HG02938 (cell line): Measurements from ENCODE around the gene SLC35F1.
"Not testable (repeated sequence)": the region's sequence is repeated elsewhere in the genome, so short reads cannot be mapped to it uniquely, and the experiment has no call there.

Experiments used
- ATAC-seq: cut with Tn5 transposase; IDR thresholded peaks from one replicate; pipeline ENCODE4 v1.9.1; 2021; ENCODE audit warnings: mild to moderate bottlenecking, moderate library complexity; ENCODE audit not compliant: unreplicated experiment

SLC35F1 gene

DNA sequence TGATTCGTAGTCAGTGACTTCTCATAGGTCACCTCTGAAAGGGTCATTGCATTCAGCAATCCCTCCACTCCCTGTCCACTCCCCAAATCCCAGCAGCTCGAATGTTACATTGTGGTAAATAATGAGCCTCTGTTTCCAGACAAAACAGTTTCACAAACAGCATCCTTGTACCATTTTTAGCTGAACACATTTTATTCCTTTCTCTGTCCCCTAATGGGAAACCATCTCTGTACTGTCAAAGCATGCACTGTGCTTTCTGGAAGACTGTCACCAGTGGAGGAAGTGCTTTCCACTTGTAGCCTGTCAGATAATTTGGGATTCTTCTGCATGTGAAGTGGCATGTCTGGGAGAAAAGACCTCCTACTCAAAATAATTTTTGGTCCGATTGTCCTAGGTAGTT, 82.0 kb downstream of the SLC35F1 start:
- no peak for ATAC-seq

DNA sequence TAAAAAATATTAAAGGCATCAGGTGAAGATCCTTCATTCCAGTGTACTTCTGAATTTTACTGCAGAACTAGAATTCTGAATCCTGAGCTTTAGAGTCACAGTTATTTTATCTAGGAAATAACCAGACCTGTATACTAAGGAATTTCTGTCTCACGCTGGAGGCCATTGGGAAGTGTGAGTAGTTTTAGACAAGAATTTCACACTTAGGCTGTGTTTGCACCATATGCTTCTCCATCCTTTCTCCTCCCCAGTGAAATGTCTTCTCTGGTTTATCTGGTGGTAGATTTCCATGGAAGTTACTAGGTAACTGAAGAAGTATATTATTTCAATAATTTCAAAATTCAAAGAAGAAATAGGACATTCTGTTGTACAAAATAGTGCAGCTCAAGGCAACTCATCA, 83.1 kb downstream of the SLC35F1 start:
- no peak for ATAC-seq

GRCh38 chr6:117992856-117993255, 85.8 kb downstream of the SLC35F1 start:
- ATAC-seq: no peak

DNA sequence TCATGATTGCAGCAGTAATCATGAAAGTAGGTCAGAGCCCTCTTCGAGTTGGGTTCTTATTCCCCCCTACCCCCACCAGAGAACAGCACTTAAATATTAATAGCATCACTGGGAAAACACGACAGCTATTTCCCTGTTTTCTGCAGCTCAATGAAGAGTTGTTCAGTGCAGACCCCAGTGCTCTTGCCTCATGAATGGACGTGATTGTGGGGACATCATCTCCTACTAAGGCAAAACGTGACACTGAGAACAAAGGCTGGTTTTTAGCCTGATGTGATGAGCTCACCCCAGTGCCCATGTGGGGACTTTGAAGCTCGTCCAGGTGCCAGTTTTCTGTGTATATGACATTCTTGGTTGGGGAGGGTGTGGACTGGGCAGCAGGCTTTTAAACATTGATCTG, 105.9 kb downstream of the SLC35F1 start:
- no peak for ATAC-seq

GRCh38 chr6:118016532-118016931, 109.5 kb downstream of the SLC35F1 start:
- no peak for ATAC-seq

GRCh38 chr6:118017301-118017848, 110.3 kb downstream of the SLC35F1 start:
- no peak for ATAC-seq

DNA sequence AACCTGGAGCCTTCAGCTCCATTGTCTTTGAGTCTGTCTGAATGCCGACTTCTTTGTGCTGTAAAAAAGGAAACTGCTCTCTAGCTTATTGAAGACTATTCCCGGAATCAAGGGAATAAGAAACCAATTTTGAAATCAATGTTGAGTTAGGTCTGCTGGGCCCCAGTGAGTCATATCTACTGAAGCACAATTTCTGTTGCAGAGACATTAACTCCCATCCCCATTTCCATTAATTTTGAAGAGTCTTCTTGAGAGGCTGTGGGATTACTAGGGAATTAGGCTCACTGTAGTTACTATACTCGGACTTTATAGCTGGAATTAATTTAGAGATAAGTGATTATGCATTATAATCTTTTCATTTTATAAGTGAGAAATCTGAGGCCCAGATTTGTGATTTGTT, 116.7 kb downstream of the SLC35F1 start:
- no peak for ATAC-seq

DNA sequence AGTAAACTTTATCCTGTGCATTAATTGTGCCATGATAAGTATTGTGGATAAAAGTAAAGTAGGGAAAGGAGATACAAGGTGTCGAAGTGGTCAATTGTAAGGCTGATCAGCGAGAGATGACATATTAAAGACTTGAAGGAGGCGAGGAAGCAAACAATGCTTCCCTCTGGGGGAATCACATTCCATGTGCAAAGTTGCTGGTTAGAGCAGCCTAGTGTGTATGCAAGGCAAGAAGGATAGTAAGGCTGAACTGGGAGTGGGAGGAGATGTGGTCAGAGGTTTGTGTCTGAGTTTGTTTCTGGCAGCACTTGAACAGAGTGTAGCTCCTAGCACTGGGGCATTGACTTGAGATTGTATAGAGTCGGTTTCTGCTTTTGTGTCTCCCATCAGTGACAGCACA, 122.9 kb downstream of the SLC35F1 start:
- ATAC-seq: no peak

- ATAC-seq: not testable (repeated sequence)
Measured at GRCh38 chr6:118037479-118037878, 130.4 kb downstream of the SLC35F1 start.

DNA sequence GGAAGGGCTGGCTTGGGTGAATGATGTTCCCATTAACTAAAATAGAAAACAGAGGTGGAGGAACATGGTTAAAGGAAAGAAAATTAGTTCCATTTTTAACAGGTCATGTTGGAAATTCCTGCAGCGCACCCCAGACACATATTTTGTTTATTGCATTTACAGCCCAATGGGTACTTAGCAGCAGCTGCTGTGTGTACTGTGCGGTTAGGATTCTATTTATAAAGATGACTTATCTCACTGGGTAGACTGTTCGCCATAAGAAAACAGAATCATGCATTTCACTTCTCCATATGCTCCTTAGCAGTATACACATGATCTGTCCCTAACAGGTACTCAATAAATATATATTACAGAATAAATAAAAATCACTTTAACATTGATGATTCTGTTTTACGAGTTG, 135.8 kb downstream of the SLC35F1 start:
- no peak for ATAC-seq

- ATAC-seq: no peak
Measured at GRCh38 chr6:118044275-118044674, 137.2 kb downstream of the SLC35F1 start.

GRCh38 chr6:118054082-118054481, 147.0 kb downstream of the SLC35F1 start:
- no peak for ATAC-seq

- ATAC-seq: no peak
Measured at GRCh38 chr6:118061666-118062065, 154.6 kb downstream of the SLC35F1 start.

GRCh38 chr6:118080547-118080946, 173.5 kb downstream of the SLC35F1 start:
- ATAC-seq: no peak

DNA sequence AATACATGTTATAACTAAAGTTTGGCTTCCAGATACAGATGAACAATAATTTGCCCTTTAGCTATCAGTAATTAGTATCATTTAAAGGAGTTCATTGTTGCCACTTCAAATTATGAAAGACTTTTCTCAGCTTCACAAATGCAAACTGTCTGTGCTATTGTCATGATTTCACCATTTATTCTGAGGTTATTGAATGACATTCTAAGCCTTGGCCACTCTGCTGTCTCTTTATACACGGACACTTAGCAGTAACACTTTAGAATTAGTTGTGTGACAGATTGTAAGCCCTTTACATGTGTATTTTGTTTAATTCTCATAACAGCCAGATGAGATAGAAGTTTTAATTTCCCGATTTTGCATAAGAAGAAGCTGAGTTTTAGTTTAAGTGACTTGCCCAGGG, 176.6 kb downstream of the SLC35F1 start:
- no peak for ATAC-seq

DNA sequence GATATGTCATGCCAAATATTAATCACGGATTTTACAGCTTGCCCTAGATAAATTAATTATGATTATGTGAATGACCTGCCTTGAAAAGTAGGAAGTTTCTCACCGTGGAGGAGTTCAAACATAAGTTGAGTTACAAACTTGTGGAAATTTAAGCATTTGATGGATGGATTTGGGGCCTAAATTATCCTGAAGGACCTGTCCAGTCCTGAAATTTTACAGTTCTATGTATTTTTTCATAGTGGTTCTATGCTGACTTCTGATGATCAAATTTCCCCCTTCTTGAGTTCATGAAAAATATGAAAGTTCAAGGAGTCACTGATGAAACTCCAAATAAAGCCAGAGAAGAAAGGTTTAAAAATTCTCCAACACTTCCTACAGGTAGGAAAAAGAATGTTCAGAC, 178.6 kb downstream of the SLC35F1 start:
- ATAC-seq: no peak

DNA sequence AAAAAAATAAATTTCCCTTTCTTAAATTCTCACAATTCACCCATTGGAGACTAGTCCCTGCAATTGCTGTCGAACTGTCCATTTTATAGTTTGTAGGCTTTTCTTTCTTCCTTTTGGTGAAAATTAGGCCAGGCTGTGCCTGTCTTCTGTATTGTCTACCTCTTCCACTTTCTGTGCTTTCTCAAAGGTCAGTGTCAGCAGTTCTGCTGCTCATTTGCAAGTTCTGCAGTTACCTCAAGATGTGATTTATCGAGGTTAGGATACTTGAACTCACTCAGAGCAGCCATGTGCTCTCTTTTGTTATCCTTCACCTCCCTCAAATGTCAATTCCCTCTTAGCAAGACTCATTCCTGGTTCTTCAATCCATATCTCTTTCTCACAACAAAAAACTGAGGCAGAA, 179.1 kb downstream of the SLC35F1 start:
- ATAC-seq: no peak

- no peak for ATAC-seq
Measured at GRCh38 chr6:118092086-118092485, 185.0 kb downstream of the SLC35F1 start.

DNA sequence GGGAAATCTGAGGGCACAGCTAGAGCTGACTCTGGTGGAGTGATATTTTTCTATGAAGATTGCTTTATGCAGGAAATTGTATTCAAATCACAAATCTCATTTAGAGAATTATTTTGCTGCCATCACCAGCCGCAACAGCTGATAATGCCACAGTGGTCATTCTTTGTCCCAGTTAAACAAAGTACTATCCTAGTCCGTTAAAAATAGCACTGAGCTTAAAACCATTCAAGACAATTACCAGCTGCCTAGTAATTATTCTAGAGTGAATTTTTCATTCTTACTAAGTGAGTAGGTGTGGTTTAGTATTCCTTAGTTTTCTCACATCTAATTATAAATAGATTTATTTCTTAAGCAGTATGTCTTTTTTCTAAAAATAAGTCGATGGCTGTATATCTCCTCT, 190.5 kb downstream of the SLC35F1 start:
- no peak for ATAC-seq

- no peak for ATAC-seq
Measured at GRCh38 chr6:118100717-118101116, 193.7 kb downstream of the SLC35F1 start.

- no peak for ATAC-seq
Measured at GRCh38 chr6:118101220-118101619, 194.2 kb downstream of the SLC35F1 start.

DNA sequence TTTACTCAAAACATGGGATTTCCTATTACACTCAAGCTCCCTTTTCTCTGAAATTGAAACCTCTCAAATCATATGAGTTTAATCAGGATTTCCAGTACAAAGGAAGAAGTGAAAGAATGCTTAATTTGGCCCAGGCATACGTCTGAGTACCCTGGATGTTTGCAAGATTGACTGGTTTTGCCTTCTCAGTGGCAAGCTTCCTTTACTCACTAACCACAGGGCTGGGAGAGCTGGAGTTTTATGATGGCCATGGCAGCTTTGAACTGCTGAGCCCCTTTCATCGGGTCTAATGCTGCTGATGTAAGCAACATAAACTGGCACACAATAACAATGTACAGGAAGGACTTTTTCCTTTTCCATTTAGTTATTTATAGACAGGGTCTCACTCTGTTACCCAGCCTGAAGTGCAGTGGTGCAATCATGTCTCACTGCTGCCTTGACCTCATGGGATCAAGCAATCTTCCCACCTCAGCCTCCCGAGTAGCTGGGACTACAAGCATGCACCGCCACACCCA, 194.8 kb downstream of the SLC35F1 start:
- no peak for ATAC-seq

DNA sequence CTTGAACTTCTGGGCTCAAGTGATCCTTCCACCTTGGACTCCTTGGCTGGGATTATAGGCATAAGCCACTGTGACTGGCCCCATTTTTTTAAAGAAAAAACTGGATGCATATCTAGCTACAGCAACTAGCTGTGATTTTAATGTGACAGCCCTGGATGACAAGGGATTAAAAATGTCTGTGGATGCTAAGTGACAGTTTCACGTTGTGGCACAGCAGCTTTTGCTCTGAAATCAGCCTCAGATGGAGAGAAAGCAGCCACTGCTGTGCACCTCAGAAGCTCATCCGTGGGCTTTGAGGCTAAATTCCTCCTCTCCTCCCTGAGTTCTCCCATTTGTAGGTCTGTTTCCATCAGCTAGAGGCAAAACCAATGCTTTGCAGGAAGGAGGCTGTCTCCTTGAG, 195.3 kb downstream of the SLC35F1 start:
- no peak for ATAC-seq
